GM12874 (cell line): Measurements from ENCODE around the gene NPAS1.

Experiments
- TF ChIP-seq, protein P1 (sequence below): IDR thresholded peaks from 2 replicates; pipeline ENCODE4 v1.5.1; 2011; ENCODE audit warnings: low read depth, mild to moderate bottlenecking, control low read depth, low read length, moderate library complexity; ENCODE audit not compliant: insufficient read depth

The NPAS1 gene

DNA sequence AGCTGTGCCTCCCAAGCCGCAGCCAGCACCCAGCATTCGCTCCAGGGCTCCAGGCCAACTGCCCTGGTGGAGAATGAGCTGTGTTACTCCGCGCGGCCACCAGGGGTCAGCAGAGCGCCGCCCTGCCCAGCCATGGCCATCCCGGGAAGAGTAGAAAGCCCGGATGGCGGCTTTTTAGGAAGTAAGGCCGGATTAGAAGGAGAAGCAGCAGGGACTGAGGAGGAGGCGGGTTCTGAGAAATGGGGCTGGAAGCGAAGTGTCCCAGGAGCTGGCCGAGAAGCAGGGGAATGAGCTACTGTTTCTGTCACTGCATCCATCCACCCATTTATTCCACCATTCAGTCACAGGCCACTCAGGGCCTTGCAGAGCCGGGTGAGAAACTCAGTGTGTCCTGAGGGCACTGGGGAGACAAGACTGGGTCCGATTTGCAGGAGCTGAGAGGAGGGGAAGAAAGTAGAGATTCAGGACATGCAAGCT lies 6.6 kb upstream of the NPAS1 start:
- TF ChIP-seq, protein P1, sequence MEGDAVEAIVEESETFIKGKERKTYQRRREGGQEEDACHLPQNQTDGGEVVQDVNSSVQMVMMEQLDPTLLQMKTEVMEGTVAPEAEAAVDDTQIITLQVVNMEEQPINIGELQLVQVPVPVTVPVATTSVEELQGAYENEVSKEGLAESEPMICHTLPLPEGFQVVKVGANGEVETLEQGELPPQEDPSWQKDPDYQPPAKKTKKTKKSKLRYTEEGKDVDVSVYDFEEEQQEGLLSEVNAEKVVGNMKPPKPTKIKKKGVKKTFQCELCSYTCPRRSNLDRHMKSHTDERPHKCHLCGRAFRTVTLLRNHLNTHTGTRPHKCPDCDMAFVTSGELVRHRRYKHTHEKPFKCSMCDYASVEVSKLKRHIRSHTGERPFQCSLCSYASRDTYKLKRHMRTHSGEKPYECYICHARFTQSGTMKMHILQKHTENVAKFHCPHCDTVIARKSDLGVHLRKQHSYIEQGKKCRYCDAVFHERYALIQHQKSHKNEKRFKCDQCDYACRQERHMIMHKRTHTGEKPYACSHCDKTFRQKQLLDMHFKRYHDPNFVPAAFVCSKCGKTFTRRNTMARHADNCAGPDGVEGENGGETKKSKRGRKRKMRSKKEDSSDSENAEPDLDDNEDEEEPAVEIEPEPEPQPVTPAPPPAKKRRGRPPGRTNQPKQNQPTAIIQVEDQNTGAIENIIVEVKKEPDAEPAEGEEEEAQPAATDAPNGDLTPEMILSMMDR = peak; percentile 99

DNA sequence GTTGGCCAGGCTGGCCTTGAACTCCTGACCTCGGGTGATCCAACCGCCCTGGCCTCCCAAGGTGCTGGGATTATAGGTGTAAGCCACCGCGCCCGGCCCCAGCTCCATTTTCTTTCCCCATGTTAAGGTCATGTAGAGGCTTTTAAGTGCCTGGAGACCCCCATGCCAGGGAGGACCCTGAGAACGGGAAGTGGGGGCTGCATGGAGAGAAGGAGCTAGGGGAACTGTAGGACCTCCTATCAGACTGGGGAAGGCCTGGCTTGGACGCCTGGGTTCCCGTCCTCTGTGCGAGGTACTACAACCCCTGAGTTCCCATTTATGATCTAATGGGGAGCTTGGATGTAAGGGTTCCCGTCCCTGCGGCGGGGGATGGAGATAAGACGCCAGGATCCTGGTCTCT lies 714 bp upstream of the NPAS1 start:
- TF ChIP-seq, protein P1 = no peak

DNA sequence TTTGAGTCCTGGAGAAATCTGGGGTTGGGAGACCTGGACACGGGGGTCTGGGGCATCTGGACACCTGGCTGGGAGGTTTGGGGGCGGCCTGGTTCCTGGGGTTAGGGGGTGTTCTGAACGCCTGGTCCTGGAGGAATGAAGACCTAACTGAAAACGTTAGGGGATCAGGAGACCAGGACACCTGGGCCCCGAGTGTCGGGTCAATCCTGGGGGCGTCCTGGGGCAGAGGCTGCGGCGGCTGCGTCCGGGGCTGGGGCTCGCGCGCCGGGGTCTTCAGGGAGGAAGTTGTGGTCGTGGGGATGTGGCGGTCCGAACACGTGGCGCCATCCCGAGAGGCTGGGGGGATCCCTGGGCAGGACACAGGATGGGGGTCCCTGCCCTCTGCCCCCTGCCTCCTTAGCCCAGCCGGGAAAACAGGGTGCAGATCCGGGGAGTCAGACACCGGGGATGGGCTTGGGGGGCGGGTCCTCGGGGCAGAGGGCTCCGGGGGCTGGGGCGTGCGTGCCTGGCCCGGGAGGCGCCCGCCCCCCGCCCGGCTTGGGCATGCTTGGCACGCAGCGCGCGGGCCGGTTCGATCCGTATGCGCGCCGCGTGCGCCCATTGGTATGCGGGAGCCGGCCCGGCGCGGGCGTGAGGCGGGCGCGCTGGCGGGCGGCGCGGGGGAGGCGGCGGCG lies 632 bp downstream of the NPAS1 start:
- TF ChIP-seq, protein P1 = no peak

DNA sequence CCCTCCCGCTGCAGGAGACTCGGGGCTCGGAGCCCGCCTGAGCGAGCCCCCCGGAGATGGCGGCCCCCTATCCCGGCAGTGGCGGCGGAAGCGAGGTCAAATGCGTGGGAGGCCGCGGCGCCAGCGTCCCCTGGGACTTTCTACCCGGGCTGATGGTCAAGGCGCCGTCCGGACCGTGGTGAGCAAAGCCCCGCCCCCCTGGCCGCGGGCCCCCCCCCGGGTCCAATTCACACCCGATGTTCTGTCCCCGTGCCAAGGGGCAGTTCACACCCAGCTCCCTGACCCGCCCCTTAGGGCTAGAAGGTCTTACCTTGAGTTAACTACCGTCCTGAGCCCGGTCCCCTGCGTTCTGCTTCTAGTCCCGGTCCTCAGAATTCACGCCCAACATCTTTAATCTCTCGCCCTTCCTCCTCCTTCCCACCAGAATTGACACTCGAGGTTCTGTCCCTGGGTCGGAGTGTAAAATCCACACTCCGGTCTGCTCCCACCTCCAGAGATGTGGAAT lies 1.4 kb downstream of the NPAS1 start:
- TF ChIP-seq, protein P1 = no peak

DNA sequence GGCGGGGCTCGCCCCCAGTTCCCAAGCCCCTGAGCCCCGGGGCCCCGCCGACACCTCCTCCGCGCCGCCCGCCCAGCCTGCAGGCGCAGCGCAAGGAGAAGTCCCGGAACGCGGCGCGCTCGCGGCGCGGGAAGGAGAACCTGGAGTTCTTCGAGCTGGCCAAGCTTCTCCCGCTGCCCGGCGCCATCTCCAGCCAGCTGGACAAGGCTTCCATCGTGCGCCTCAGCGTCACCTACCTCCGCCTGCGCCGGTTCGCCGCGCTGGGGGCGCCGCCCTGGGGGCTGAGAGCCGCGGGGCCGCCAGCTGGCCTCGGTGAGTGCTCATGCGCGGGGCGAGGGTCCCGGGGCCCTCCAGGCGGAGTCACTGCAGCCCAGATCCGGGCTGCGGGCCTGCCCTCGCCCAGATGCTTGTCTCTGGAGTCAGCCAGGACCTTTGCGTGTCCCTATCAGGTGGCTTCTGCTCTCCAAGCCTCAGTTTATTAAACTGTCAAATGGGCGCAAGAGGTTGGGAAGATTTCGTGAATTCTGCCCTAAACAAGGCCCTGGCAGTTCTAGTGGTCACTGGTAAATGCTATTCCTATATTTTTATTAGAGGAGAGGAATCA lies 2.0 kb downstream of the NPAS1 start:
- TF ChIP-seq, protein P1 = no peak

DNA sequence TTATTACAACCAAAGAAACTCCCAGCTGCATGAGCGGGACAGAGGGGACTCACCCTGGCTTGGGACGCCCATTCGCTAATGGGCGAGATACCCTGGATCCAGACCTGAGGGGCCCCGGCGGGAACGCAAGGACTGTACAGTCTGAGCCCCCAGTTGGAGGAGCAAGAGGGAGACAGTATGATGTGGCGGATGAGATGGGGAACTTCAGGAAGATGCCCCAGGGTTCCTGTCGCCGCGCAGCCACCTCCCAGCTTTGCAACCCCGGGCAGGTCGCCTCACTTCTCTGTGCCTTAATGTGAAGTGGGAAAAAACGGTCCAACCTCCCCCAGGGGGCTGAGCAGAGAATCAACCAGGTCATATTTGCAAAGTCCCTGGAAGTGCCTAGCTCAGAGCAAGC lies 2.5 kb downstream of the NPAS1 start:
- TF ChIP-seq, protein P1 = no peak

DNA sequence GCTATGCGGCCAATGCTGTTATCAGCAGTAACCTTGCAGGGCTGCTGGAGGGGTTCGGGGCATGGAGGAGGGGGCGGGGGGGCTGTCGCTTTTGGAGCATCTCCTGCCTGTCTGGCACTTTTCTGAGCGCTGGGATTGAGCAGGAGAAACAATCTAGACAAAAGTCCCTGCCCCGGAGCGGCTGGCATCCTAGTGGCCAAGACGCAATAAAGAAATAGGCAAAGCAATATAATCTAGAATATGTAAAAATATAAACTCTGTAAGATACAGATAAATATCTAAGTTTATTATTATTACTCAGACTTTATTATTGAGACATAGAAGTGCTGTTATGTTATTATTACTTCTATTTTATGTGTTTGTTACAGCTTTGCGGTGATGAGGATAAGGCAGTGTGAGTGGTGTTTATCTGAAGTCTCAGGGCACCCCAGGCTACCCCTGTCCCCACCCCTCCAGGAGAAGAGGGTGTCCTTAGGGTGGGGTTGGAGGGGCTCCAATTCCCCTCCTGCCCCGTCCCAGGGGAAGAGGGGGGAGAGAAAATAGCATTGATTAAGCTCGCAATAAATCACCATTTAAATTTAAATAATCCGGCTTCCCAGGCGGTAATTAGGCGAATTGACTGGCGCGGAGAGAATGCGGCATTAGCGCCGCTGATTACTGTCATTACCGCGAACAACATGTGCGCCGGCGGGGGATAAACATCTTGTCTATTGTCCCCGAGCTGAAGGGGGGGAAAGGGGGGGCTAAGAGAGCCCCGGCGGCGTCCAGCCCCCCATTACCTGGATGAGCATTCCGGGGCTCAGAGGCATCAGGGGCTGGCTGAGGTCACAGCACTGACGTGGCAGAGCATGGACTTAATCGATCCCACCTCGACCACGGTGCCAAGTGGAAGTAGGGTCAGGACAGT lies 3.2 kb downstream of the NPAS1 start:
- TF ChIP-seq, protein P1 = no peak
